ENCODE results near the gene RNF130. TPM values are rescaled to one million over a fixed set of nuclear protein-coding genes. Genes with fewer than 3 reads are reported as not detected.

The RNF130 gene
- total and polyA plus RNA-seq, 2 of the 13 experiments (the other 11 are each of a cell fraction or from before 2014, with no cell fraction given), result 28.2 to 28.3 TPM

GRCh38 chr5:180070756-180071530 is 616 bp downstream of the RNF130 start (continued):
- TF ChIP-seq KDM2A (CRISPR knock-in tag; IDR thresholded peaks at IDR 0.05; ENCODE audit: borderline replicate concordance, low read depth) (no peak), ZNF570 (CRISPR knock-in tag; IDR thresholded peaks at IDR 0.05; ENCODE audit: borderline replicate concordance) (no peak), ZFP36L2 (CRISPR knock-in tag; IDR thresholded peaks at IDR 0.05) (no peak), LBX2 (CRISPR knock-in tag; IDR thresholded peaks at IDR 0.05; ENCODE audit: borderline replicate concordance) (no peak; the same call in 1 of the 2 replicates), ARID3A (IDR thresholded peaks at IDR 0.05; ENCODE audit: low read depth, low read length) (no peak), HNF4A (CRISPR knock-in tag; IDR thresholded peaks at IDR 0.05) (no peak), ZNF207 (IDR thresholded peaks at IDR 0.05; ENCODE audit: borderline replicate concordance) (no peak), ZBTB2 (CRISPR knock-in tag; IDR thresholded peaks at IDR 0.05; ENCODE audit: low read depth) (no peak), ZHX1 (CRISPR knock-in tag; IDR thresholded peaks at IDR 0.05; ENCODE audit: low read depth) (no peak), MTF1 (CRISPR knock-in tag; IDR thresholded peaks at IDR 0.05) (no peak), ZNF510 (CRISPR knock-in tag; IDR thresholded peaks at IDR 0.05; ENCODE audit: low read depth) (no peak), ZNF558 (CRISPR knock-in tag; IDR thresholded peaks at IDR 0.05; ENCODE audit: borderline replicate concordance) (0 out of 2 replicates have a peak, but pooled peaks have one; percentile 47), PAWR (CRISPR knock-in tag; IDR thresholded peaks at IDR 0.05; ENCODE audit: borderline replicate concordance) (no peak), MTA1 (CRISPR knock-in tag; IDR thresholded peaks at IDR 0.05; ENCODE audit: borderline replicate concordance) (no peak), GTF3A (CRISPR knock-in tag; conservative IDR thresholded peaks at IDR 0.05) (no peak), SIN3A (IDR thresholded peaks at IDR 0.05; ENCODE audit: borderline replicate concordance, low read depth, low read length) (no peak), RFXANK (CRISPR knock-in tag; IDR thresholded peaks at IDR 0.05) (no peak), RNF2 (conservative IDR thresholded peaks at IDR 0.05; ENCODE audit: low read depth) (peak; percentile 61; the same call in 1 of the 2 replicates), PCBP1 (IDR thresholded peaks at IDR 0.05; ENCODE audit: borderline replicate concordance, low read depth, low read length) (no peak), PHF8 (CRISPR knock-in tag; IDR thresholded peaks at IDR 0.05) (no peak), ZGPAT (CRISPR knock-in tag; IDR thresholded peaks at IDR 0.05) (no peak), ZNF337 (CRISPR knock-in tag; IDR thresholded peaks at IDR 0.05; ENCODE audit: borderline replicate concordance, low read depth) (no peak), ZKSCAN1 (IDR thresholded peaks at IDR 0.05; ENCODE audit: low read length) (no peak)
